ENCODE results near the gene SLIT3. TPM values are rescaled to one million over a fixed set of nuclear protein-coding genes. Genes with fewer than 3 reads are reported as not detected.

SLIT3 gene
- total and polyA plus RNA-seq, 2 experiments from 2014 or later = 0.59 to 0.71 TPM

- no peak for TF ChIP-seq ZNF462 (CRISPR knock-in tag; IDR thresholded peaks at IDR 0.05)
These were observed 535.8 kb downstream of the SLIT3 start (continued) for GRCh38 chr5:168765086-168765550.

GRCh38 chr5:168756453-168757391 lies 544.2 kb downstream of the SLIT3 start:
- H3K4me2 ChIP-seq = peak overlapping the region; percentile 63
- no peaks in the 10 kb centered on the region for H3K27me3 ChIP-seq (ENCODE audit: insufficient read depth)
- Mint-ChIP-seq H3K4me1 (peaks cover 21% of the 10 kb centered on the region), H3K9me3 (no peaks in the 10 kb centered on the region), H3K27ac (no peak overlapping the region), H3K36me3 (ENCODE audit: low read depth) (no peaks in the 10 kb centered on the region), H3K27me3 (ENCODE audit: insufficient read depth, low read depth, poor library complexity) (peaks cover 9% of the 10 kb centered on the region), H3K4me3 (no peak overlapping the region)
- H2AFZ ChIP-seq = peak overlapping the region; percentile 53
- no peak overlapping the region for H3K27ac ChIP-seq (ENCODE audit: low read depth)
- H3K79me2 ChIP-seq (replicated peaks; ENCODE audit: insufficient read depth) = no peaks in the 10 kb centered on the region
- no peaks in the 10 kb centered on the region for H3K36me3 ChIP-seq (ENCODE audit: insufficient read depth)
- ATAC-seq (no peak), DNase-seq (ENCODE audit: low spot score) (peak; percentile 19)
- peaks cover 13% of the 10 kb centered on the region for H3K4me1 ChIP-seq (ENCODE audit: insufficient read depth)
- no peaks in the 10 kb centered on the region for H3F3A ChIP-seq (replicated peaks; ENCODE audit: low read depth)
- 0 out of 2 replicates have a peak overlapping the region, but pooled peaks have one; percentile 16 for H3K4me3 ChIP-seq
- no peaks in the 10 kb centered on the region for H4K20me1 ChIP-seq (replicated peaks; ENCODE audit: insufficient read depth)
- 0 out of 2 replicates have a peak, but pooled peaks cover 4% of the 10 kb centered on the region for H3K9me2 ChIP-seq (ENCODE audit: insufficient read depth)
- no peak for TF ChIP-seq NANOG (IDR thresholded peaks at IDR 0.05; ENCODE audit: borderline replicate concordance)
- no peak for TF ChIP-seq JUNB (IDR thresholded peaks at IDR 0.05; ENCODE audit: unreplicated experiment)
- no peak for TF ChIP-seq POLR2AphosphoS5 (IDR thresholded peaks at IDR 0.05; ENCODE audit: low read depth)
- TF ChIP-seq STAT1 (IDR thresholded peaks at IDR 0.05; ENCODE audit: unreplicated experiment) = no peak
- no peak for TF ChIP-seq ZNF462 (CRISPR knock-in tag; IDR thresholded peaks at IDR 0.05)
- no peak for TF ChIP-seq EZH2 (IDR thresholded peaks at IDR 0.05; ENCODE audit: low read depth, unreplicated experiment)
- no peak for TF ChIP-seq CREB1 (CRISPR knock-in tag; IDR thresholded peaks at IDR 0.05; ENCODE audit: low read depth)
- no peak for TF ChIP-seq ZNF114 (CRISPR knock-in tag; IDR thresholded peaks at IDR 0.05)

Measured in GM23338 (cell line).